ENCODE results near the gene SLC24A4.

The SLC24A4 gene

GRCh38 chr14:92546347-92547053 lies 223.5 kb downstream of the SLC24A4 start:
- DNase-seq (ENCODE audit: low read depth in 2 of 2) = no peak

GRCh38 chr14:92549105-92549858 lies 226.3 kb downstream of the SLC24A4 start:
- DNase-seq (ENCODE audit: low read depth in 2 of 2) = no peak

GRCh38 chr14:92549859-92550230 lies 226.9 kb downstream of the SLC24A4 start:
- DNase-seq (ENCODE audit: low read depth in 2 of 2) = no peak
